Measurements from ENCODE around the gene GNB1.
"Not testable (repeated sequence)": the region's sequence is repeated elsewhere in the genome, so short reads cannot be mapped to it uniquely, and the experiment has no call there.

The GNB1 gene

GRCh38 chr1:1858382-1859086 is 32.4 kb downstream of the GNB1 start:
- no peak for DNase-seq (ENCODE audit: low read depth)

DNA sequence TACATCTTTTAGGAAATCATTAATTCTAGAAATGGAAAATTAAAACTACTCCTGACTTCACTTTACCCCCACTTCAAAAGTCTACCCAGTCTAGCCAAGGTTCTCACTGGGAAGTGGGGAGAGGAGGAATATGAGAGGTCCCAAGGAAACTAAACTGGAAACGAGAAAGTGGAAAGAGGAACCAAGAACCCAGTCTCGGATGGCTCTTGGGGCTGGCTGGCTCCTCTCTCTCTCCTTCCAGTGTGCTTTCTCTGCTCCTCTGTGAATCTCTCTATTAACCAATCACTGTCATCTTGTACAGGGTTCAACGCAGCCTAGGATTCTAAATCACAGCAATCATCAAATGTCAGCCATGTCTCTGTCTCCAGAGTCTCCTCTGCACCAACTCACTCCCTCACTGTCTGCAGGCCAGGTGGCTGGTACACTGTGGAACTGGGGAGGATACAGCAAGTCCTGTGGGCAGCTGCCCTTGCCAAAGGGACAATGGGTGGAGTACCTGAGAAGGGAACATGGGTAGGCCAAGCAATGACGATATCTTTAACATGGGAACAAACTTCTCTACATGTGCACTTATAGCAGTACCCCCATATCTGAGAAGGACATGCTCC is 33.7 kb downstream of the GNB1 start:
- DNase-seq (ENCODE audit: low read depth): no peak

GRCh38 chr1:1856161-1856560 is 34.7 kb downstream of the GNB1 start:
- not testable (repeated sequence) for DNase-seq (ENCODE audit: low read depth)

DNA sequence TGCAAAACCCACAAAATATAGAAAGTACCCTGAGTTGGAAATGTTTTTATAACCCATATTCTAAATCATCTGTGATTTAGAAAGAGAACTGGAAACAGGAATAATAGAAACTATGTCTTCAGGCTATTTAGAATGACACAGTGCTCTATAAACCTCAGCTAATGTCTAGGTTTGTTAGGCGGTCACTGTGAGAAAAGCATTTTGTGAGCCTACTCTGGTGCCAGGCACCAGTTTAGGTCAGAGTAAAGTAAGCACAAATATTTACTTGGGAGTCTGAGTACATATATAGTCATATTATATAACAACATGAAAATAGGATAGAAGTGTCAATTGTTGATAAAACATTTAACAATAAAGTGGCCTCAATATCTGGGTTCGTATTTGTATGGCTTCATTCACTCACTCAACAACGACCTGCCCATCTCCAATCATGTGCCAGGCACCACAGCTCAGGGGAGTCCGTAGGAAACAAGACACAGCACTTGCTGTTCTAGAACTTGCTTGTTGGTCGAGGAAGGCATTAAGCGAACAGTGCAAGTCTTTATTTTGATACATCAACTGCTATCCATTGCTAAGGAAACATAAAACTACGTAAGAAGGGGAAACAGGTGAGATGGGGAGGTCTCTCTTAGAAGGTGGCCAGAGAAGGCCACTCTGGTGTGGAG is 37.2 kb downstream of the GNB1 start:
- no peak for DNase-seq (ENCODE audit: low read depth)

DNA sequence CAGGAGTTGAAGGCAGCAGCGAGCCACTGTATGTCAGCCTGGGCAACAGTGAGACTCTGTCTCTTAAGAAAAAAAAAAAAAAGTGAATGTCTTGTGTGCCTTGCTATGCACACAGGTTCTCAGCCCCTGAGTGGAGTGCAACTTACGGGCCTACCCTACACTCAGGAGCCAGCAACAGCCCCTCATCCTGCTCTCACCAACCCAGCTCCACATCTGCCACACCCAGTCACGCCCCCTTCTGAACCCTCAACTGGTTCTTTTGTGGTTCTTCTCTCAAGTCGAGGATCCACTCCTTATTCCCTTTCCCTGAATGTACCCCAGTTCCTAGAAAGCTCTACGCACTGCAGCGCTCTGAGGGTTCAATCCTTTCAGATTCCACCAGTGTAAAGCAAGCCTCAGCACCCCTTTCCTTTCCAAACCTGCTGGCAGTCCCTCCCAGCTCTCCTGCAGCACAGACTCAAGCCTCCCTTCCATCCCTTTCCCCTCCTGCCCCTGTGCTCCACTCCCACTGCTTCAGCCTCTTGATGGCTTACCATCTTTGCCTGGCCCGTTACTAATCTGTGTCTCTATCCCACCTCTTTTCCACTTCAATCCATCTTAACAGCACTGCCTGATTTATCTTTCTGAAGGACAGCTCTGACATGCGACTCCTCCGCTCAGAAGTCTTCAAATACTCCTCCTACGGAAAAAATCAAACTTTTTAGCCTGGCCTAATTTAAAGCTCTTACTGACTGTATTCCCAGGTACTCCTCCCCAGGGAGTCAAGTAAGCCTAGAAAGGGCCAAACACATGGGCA is 38.1 kb downstream of the GNB1 start:
- no peak for DNase-seq (ENCODE audit: low read depth)

DNA sequence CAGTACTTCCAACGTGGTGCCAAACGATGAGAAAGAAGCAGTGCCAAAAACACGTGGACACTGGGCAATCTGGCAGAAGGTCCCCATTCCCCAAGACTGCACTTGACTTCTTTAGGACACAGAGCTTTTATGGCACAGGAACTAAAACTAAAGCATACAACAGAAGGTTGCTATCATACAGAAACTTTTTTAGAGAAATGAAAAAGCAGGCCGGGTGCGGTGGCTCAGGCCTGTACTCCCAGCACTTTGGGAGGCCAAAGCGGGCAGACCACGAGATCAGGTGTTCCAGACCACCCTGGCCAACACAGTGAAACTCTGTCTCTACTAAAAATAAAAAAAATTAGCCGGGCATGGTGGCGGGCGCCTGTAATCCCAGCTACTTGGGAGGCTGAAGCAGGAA is 43.0 kb downstream of the GNB1 start:
- DNase-seq (ENCODE audit: low read depth): no peak

DNA sequence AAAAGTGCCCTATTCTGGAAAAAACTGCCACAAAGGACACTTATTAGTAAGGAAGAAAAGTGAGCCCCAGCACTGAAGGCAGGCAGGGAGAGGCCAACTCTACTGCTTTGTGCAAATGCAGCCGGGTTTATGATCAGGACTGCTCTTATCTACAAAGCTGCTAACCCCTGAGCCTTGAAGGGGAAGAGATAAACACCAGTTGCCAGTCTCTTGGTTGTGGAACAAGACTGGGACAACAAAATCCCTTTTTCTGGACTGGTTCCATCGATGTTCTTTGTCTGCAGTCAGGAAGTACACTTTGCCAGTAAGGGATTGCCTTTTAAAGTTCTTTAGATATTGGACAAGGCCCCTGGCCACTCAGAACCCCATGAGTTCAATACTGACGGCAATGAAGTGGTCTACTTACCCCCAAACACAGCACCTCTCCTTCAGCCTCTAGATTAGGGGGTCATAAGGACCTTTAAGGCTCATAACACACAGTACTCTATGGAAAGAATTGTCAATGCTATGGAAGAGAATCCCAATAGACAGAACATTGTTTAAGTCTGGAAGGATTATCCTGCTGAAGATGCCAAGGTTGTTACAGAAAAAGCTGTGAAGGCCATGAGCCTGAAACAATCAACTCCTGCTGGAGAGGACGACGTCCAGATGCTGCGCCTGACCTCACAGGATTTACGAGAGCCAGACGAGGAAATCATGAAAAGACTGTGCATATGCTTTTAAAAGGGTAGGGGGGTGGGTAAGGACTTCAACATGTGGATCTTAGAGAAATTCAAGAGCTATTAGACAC is 43.6 kb downstream of the GNB1 start:
- no peak for DNase-seq (ENCODE audit: low read depth)

GRCh38 chr1:1846386-1846918 is 44.4 kb downstream of the GNB1 start:
- no peak for DNase-seq (ENCODE audit: low read depth)

DNA sequence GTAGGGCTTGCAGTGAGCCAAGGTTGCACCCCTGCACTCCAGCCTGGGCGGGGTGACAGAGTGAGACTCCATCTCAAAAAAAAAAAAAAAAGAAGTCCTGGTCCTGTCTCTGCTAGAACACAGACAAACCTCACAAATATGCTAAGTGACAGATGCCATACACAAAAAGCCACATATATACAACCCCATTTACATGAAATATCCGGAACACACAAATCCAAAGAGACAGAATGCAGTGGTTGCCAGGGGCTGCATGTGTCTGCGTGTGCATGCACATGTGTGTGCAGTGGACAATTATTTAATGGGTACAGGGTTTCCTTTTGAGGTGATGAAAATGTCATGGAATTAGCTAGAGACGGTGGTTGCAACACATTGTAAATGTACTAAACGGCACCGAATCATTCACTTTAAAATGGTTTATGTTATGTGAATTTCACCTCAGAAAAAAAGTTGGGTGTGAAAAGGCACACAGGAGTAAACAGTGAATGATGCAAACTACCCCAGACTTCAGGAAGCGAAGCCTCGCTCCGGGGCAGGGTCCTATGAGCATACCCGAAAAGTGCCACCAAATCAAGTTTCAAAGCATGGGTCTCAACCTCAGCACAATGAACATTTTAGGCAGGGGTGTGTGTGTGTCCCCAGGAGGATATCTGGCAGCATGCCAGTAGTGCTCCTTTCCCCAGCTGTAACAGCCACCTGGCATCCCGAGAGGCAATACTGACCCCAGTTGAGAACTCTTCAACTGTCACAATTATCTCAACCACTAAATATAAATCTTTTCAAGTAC is 48.3 kb downstream of the GNB1 start:
- no peak for DNase-seq (ENCODE audit: low read depth)

DNA sequence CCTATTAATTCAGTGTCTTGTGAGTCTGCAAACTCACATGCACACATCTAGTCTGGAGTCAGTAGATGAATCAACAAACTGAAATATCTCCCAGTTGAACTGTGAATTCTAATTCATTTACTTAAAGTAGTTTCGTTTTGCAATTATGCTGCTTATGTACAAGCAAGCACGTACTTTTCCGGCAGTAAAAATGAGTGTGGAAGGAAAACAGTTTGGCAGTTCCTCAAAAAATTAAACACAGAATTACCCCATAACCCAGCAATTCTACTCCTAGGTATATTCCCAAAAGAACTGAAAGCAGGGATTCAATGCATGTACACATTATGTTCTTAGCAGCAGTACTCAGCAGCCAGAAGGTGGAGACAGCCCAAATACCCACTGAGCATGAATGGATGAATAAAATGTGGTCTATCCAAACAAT is 49.3 kb downstream of the GNB1 start:
- DNase-seq (ENCODE audit: low read depth): no peak

DNA sequence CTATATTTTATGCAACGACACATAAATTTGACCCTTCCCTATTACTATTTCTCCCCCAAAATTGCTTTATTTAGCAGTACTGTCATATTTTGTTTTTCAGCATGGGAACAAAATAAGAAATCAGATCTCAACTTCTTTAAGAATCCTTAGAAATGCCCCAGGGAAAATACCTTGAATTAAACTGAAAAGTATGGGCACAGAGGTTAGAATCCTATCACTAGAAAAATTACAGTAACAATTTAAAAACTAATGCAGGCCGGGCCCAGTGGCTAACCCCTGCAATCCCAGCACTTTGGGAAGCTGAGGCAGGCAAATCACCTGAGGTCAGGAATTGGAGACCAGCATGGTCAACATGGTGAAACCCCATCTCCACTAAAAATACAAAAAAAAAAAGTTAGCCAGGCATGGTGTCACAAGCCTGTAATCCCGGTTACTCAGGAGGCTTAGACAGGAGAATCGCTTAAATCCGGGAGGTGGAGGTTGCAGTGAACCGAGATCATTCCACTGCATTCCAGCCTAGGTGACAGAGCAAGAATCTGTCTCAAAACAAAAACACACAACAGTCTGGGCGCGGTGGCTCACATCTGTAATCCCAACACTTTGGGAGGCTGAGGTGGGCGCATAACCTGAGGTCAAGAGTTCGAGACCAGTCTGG is 51.4 kb downstream of the GNB1 start:
- no peak for DNase-seq (ENCODE audit: low read depth)

GRCh38 chr1:1836119-1836518 is 54.8 kb downstream of the GNB1 start:
- DNase-seq (ENCODE audit: low read depth): no peak

DNA sequence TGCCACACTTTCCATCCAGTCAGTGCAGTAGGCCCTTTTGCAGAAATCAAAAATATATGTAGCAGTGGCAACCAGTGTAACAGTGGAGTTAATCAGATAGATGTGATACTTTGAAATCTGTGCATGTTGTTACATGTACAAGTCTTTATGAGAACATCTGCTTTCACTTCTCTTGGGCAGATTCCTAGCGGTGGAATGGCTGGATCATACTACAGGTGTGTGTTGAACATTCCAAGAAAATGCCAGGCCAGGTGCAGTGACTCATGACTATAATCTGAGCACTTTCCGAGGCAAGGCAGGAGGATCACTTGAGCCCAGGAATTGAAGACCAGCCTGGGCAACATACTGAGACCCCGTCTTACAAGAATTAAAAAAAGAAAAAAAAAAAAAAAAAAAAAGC is 55.3 kb downstream of the GNB1 start:
- DNase-seq (ENCODE audit: low read depth): no peak

DNA sequence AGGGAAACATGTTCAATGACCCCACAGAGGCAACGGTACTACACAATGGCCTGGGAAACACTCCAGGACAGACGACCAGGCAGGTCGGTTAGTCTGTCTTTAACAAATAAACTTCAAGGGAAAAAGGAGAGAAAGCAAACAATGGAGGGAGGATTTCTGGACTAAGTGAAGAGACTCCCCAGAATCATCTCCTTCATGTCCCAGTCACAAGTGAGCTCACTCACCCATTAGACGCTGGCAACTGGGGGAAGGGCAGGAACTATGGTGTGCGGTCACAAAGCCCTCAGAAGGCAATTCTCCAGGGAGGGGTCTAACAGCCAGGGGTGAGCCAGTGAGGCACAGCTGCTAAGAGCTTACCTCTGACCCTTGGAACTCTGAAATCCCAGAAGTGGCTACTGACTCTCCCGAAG is 57.0 kb downstream of the GNB1 start:
- DNase-seq (ENCODE audit: low read depth): no peak

GRCh38 chr1:1833456-1833855 is 57.4 kb downstream of the GNB1 start:
- no peak for DNase-seq (ENCODE audit: low read depth)

- DNase-seq (ENCODE audit: low read depth): no peak
Observed at GRCh38 chr1:1832820-1833219, 58.1 kb downstream of the GNB1 start.

DNA sequence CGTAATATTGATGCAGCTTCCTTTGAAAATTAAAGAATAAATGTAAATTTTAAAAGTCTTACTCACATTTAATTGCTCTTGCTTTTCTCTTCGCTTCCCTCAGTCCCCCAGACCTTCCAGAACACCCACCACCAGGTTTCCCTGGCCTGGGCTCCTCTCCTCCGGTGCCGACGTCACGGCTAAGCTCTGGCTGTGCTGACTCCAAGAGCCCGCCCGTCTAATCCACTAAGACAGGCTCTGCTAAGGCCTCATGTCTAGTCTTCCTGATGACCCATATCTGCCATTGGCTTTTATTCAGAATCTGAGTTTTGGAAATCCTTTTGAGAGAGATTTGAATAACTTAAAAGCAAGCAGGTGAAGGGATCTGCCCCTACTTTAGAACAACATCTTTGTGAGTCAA is 58.7 kb downstream of the GNB1 start:
- no peak for DNase-seq (ENCODE audit: low read depth)

- no peak for DNase-seq (ENCODE audit: low read depth)
Observed at GRCh38 chr1:1827089-1827848, 63.6 kb downstream of the GNB1 start.

DNA sequence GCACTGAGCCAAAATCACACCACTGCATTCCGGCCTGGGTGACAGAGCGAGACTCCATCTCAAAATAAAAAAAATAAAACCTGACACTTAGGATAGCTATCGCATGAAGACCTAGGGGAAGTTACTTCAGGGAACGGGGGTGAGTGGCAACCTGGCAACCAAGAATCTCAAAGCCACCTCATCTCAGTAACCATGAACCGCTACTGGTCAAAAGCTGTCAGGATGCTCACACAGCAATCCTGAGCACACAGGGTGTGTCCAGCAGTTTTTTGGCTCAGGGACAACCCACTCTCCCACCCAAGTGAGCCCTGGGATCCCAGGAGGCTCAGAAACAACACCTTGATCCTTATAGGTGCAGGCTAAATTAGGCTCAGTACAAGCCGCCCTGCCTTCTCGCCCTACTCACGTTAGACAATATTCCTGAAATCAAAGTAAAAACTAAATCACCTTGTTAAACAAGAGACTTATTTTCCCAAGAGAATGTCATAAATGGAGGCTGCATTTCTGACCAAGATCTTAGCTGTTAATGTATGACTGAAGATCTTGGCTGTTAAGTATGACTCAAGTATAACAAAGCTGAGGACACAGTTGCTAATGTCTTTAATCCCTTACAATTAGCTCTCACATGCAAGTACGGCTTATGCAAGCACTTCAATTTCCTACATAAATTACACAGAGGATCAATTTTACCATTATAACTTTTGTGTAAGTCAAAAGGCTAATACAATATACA is 64.4 kb downstream of the GNB1 start:
- DNase-seq (ENCODE audit: low read depth): no peak
